HG02642 (cell line): ENCODE data around the gene NDUFAF2.
"Not testable (repeated sequence)": the region's sequence is repeated elsewhere in the genome, so short reads cannot be mapped to it uniquely, and the experiment has no call there.

Source experiments
- ATAC-seq: cut with Tn5 transposase; IDR thresholded peaks from one replicate; pipeline ENCODE4 v1.9.1; 2021; ENCODE audit warnings: mild to moderate bottlenecking; ENCODE audit not compliant: unreplicated experiment, poor library complexity

The NDUFAF2 gene

GRCh38 chr5:61031301-61031700 is 86.3 kb downstream of the NDUFAF2 start:
- not testable (repeated sequence) for ATAC-seq

- no peak for ATAC-seq
Measured at GRCh38 chr5:61044545-61044944, 99.5 kb downstream of the NDUFAF2 start.

DNA sequence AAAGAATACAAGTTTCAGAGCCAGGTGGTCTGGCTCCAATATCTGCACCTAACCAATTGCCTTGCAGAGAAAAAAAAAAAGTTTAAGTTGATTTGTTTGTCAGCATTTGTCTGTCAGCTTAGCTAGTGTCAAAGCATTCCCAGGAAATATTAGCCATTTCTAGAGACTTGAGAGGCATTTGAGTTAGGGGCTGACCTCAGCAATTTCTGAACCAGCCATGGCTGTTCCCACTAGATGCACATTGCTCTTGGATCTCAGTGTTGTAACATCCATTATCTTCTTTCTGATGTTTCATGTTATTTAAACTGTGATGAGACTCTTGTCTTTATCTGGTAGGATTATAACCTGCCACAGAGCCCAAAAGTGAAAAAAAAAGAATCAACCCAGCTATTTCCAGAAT is 102.3 kb downstream of the NDUFAF2 start:
- ATAC-seq: no peak

DNA sequence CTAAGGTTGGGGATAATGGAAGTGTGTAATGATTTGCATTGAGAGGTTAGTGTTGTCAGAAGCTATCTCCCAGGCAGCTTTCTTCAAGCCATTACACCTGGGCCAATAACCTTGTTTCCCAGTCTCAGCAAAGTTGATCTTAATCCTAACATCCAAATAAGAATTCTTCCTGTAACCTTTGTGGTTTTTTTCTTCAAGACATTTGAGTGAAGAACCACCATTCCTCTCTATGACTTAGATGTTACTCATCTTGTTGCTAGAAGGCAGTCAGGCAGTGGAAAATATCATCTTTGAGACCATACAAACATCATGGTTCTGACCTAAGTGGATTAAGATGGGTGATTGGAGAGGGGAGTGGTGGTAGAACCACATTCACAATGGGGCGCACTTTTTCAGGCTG is 103.5 kb downstream of the NDUFAF2 start:
- no peak for ATAC-seq

GRCh38 chr5:61050292-61050691 is 105.3 kb downstream of the NDUFAF2 start:
- ATAC-seq: no peak

DNA sequence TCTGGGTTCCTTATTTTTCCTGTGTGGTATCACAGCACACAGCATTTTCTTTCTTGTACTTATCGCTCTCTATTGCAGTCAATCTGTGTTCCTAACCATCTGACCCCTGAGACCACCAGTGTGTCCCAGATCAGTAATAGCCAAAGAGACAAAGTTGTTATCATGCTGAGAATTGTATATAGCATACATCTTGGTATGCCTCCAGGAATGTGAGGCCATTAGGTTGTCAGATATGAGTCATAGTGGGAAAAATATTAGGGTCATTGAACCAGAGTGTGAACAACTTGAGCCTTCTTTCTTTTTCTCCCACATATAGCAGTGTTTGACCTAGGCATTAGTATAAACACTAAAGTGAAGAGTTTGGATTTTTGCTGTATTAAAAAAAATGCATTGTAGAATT is 106.3 kb downstream of the NDUFAF2 start:
- no peak for ATAC-seq

DNA sequence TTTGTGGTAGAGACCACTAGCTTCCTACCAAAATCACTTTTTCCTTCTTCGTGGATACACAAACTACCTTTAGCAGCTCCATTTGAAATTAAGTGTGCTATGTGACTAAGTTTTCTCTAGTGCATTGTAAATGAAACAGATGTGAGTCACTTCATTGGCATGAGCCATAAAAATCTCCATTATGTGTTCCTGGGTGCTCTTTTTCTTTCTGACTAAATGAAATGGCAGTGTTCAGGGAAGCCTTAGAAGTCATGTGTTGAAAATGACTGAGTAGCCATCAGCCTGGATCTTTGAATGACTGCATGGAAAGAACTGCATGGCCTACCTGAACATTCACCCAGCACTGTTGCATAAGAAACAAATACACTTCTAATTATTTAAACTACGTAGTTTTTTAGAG is 107.9 kb downstream of the NDUFAF2 start:
- ATAC-seq: no peak

- no peak for ATAC-seq
Measured at GRCh38 chr5:61053937-61054336, 108.9 kb downstream of the NDUFAF2 start.

DNA sequence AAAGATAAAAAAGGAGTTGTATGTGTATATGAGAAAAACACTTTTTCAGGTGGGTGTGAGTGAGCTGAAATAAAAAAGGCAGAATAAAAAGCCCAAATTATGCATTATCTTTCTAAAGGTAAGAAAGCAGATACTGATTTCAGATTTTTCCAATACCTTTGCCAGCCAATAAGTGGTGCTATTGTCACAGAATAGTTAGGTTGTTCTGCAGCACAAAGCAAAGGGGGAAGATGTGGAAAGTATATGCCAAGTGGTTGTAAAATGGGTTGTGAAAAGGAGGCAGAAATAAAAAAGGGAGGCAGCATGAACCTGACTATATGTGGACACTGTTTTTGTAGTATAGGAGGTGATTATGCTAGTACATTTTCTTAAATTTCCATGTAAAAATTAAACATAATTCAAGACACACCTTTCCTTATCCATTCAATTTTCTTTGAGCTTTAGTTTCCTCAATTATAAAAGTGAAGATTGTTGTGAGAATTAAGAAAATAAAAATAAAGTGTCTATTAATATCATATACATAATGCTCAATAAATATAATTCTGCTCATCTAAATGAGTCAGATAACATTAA is 110.5 kb downstream of the NDUFAF2 start:
- peak; percentile 44 for ATAC-seq

- ATAC-seq: no peak
Measured at GRCh38 chr5:61059499-61059898, 114.5 kb downstream of the NDUFAF2 start.

- no peak for ATAC-seq
Measured at GRCh38 chr5:61069150-61069549, 124.1 kb downstream of the NDUFAF2 start.

GRCh38 chr5:61071526-61071925 is 126.5 kb downstream of the NDUFAF2 start:
- no peak for ATAC-seq

GRCh38 chr5:61076626-61077025 is 131.6 kb downstream of the NDUFAF2 start:
- ATAC-seq: no peak

GRCh38 chr5:61081741-61082140 is 136.7 kb downstream of the NDUFAF2 start:
- ATAC-seq: no peak

- ATAC-seq: no peak
Measured at GRCh38 chr5:61082516-61083280, 137.7 kb downstream of the NDUFAF2 start.

DNA sequence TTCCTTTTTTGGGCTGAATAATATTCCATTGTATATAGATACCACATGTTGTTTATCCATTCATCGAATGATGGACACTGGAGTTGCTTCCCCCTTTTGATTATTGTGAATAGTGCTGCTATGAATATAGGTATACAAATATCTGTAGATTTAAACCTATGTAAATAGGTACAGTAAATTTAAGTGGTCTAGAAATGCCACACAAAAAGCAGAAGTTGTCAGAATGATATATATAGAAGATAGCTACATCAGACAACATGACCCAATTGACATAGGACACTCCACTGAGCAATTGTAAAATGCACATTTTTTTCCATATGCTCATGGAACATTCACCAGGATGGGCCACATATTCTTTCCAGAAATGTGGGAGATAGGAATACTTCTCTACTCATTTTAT is 139.7 kb downstream of the NDUFAF2 start:
- no peak for ATAC-seq

- no peak for ATAC-seq
Measured at GRCh38 chr5:61085885-61086284, 140.9 kb downstream of the NDUFAF2 start.

DNA sequence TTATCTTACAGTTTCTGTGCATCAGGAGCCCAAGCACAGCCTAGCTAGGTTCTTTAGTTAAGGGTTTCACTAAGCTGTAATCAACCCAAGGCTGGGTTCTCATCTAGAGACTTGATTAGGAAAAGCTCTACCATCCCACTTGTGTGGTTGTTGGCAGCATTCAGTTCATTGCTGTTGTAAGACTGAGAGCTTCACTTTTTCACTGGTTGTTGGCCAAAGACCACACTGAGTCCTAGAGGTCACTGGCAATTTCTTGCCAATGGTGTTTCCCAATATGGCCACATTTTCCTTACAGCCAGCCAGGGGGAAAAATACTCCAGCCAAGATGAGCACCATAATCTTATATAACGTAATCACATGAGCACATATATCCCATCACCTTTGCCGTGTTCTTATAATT is 142.9 kb downstream of the NDUFAF2 start:
- no peak for ATAC-seq

DNA sequence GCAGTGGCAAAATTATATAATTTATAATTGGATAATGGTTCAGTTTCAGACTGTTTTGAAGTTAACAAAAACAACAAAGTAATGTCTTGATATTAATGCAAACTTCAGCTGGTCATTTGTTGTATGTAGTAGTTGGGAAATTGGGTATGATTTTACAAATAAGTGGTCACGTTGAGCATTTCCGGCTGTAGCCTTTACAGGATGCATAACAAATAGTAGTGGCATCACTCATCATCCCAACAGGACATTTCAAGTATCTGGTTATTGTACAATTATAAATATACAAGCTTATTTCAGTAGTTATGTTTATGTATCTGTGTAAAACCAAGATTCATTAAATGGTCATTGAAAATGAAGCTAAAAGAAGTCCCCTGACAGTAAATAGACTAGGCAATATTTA is 144.3 kb downstream of the NDUFAF2 start:
- no peak for ATAC-seq

DNA sequence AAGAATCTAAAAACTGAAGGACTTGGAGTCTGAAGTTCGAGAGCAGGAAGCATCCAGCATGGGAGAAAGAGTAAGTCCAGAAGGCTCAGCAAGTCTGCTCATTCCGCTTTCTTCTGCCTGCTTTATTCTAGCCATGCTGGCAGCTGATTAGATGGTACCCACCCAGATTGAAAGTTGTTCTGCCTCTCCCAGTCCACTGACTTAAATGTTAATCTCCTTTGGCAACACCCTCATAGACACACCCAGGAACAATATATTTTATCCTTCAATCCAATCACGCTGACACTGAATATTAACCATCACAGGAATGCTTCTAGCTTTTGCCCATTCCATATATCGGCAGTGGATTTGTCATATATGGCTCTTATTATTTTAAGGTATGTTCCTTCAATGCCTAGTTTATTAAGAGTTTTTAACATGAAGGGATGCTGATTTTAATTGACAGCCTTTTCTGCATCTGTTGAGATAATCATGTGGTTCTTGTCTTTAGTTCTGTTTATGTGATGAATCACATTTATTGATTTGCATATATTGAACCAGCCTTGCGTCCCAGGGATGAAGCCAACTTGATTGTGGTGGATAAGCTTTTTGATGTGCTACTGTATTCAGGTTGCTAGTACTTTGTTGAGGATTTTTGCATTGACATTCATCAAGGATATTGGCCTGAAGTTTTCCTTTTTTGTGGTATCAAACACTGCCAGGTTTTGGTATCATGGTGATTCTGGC is 148.2 kb downstream of the NDUFAF2 start:
- not testable (repeated sequence) for ATAC-seq

DNA sequence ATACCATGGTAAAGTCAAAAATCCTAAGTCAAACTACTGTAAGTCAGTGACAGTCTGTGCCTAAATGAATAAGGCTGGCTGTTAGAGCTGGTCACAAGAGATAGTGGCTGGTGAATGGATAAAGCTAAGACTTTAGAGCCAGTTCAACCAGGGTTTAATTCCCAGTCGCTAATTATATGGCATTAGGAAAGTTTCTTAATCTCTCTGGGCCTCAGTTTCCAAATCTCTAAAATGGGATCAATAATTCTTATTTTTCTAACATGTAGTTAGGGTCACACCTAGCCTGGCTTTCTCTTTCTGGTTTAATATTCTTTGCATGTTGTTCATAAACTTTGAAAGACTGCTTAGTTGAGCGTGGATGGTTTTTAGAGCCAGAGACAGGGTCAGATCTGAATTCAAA is 152.5 kb downstream of the NDUFAF2 start:
- ATAC-seq: no peak
